Measurements from ENCODE around the gene ZC3H8.

DNA sequence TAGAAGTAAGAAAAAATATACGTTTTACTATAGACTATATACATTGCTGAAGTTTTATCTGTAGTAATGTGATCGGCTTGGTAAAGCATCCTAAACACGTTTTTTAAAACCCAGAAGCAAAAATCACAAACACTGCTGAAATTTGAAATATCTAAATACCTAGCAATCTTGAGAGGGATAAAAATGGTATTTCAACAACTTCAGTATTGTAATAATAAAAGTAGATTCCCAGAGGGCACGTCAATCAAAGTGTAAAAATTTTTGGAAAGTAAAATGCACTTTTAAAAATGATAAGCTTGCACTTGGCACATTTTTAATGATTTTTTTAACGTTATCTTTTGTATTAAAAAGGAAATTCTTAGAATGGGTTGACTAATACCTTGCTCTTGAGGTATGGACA lies 22.1 kb upstream of the ZC3H8 start:
- TF ChIP-seq, protein P1, sequence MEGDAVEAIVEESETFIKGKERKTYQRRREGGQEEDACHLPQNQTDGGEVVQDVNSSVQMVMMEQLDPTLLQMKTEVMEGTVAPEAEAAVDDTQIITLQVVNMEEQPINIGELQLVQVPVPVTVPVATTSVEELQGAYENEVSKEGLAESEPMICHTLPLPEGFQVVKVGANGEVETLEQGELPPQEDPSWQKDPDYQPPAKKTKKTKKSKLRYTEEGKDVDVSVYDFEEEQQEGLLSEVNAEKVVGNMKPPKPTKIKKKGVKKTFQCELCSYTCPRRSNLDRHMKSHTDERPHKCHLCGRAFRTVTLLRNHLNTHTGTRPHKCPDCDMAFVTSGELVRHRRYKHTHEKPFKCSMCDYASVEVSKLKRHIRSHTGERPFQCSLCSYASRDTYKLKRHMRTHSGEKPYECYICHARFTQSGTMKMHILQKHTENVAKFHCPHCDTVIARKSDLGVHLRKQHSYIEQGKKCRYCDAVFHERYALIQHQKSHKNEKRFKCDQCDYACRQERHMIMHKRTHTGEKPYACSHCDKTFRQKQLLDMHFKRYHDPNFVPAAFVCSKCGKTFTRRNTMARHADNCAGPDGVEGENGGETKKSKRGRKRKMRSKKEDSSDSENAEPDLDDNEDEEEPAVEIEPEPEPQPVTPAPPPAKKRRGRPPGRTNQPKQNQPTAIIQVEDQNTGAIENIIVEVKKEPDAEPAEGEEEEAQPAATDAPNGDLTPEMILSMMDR (IDR thresholded peaks at IDR 0.05; ENCODE audit: low read depth, low read length, poor library complexity, severe bottlenecking): no peak
- TF ChIP-seq EZH2phosphoT487 (IDR thresholded peaks at IDR 0.05; ENCODE audit: borderline replicate concordance, low read length): no peak
